NCI-H128 (cell line): Measurements from ENCODE around the gene ITK.

Source experiments
- DNase-seq: peaks from one replicate; lab custom pipeline; 2025; ENCODE audit not compliant: unreplicated experiment; lab: John Stamatoyannopoulos, UW

Gene ITK

GRCh38 chr5:157180374-157181264, at the start of gene ITK:
Gene ITK, plus strand, starts transcription at chr5:157180840. Its CDS starts 138 bp downstream, at chr5:157180978.
- DNase-seq: no peak

DNA sequence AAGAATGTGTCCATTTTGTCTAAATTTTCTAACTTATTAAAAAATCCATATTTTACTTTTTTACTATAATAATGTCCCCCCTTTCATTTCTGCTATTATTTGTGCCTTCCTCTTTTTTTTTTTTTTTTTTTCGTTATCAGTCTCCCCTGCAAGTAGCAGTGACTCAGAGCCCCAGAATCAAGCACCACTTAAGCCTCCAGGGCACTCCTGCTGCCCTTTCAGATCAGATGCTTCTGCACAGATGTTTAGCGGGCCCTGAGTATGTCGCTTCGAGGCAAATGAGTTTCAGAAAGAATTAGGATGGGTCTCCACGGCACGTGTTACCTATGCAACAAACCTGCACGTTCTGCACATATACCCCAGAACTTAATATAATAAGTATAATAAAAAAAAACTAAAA, 49.7 kb upstream of the ITK start:
- no peak for DNase-seq

DNA sequence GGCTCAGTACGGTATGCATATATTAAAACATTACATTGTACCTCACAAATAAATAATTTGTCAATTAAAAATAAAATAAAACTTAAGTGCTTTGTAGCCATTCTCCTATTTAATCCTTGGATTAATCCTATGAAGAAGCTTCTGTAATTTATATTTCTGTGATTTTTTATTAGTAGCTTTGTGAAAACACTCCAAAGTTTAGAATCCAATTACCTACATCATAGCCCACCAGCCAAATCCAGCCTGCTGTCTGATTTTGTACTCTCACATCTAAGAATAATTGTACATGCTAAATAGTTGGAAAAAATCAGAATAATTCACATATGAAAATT, 48.4 kb upstream of the ITK start:
- DNase-seq: no peak

GRCh38 chr5:157137691-157138090, 42.9 kb upstream of the ITK start:
- no peak for DNase-seq

- peak; percentile 77 for DNase-seq
Observed at GRCh38 chr5:157142317-157143126, 38.1 kb upstream of the ITK start, which contains the start of gene MED7. Gene MED7, minus strand, starts transcription at chr5:157142865. Its CDS starts 3,434 bp downstream, at chr5:157139431.

DNA sequence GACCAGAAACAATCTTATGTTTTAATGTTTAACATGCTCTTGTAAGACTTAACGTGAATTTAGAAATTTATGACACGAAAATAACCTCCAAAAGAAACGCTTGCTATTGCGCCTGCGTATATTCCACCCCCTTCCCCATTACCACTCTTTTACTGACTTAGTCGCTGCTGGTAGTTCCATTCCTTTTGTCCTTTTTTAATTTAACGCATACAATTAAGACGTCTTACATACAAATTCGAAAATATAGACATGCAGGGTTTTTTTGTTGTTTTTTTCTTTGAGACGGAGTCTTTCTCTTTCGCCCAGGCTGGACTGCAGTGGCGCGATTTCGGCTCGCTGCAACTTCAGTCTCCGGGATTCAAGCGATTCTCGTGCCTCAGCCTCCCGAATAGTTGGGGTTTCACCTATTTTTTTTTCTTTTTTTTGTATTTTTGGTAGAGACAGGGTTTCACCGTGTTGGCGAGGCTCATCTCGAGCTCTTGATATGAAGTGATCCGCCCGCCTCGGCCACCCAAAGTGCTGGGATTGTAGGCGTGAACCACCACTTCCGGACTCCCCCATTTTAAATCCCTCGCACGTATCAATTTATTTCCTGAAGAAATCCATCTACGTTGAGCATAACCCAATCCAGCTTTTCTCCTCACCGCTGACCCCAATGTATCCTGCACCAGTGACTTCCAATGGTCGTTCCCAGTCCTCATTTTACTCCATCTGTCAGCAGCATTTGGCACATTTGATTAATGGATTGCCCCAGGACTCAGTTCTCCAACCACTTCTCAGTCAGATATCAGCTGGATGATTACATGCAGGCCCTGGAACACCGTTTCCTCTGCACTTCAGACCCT, 37.3 kb upstream of the ITK start:
- DNase-seq: no peak

- peak; percentile 6 for DNase-seq
Observed at GRCh38 chr5:157148734-157149615, 31.7 kb upstream of the ITK start.

GRCh38 chr5:157150995-157151394, 29.6 kb upstream of the ITK start:
- no peak for DNase-seq

- no peak for DNase-seq
Observed at GRCh38 chr5:157155297-157155696, 25.3 kb upstream of the ITK start.

DNA sequence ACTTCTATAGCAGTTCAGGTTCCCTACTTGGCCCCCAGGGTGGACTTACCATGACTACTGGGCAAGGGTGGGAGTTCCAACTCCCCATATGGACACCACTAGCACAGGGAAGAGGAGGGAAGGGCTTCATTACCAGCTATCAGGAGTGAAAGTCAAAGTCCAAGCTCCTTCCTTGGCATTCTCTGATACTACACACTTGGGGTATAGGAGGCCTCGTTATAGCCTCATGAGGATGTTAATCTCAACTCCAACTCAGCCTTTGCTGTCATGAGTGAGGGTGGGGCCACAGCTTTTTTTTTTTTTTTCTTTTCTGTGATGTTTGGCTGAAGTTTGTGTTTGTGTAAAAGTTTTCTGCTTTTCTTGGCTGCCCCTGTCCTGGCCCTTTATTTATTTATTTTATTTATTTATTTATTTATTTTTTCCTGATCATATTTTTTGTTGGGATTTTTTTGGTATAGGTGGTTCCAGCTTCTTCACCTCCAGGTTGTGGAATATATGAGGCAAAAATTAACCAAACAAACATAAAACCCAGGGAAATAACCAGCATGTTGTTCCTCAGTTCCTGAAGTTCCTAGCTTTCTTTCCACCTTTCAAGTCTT, 23.2 kb upstream of the ITK start:
- DNase-seq: no peak

GRCh38 chr5:157159209-157159751, 21.4 kb upstream of the ITK start:
- no peak for DNase-seq

DNA sequence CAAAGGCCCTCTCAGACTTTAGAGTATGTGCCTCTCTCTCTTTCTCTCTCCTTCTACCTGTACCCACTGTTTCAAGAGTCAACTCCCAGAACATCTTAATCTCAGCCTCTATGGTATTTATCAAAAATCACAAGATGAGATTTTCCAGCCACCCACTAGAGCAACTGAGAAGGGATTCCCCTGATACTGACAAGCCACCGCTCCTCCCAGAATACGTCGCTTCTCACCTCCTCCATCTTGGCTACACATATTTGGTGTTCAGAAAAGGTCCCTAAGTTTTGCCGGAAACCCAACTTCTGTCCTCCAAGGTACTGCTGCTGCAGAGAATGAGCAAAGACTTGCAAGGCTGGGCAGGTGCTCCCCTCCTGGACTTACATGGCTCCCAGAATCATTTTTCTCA, 20.6 kb upstream of the ITK start:
- no peak for DNase-seq

DNA sequence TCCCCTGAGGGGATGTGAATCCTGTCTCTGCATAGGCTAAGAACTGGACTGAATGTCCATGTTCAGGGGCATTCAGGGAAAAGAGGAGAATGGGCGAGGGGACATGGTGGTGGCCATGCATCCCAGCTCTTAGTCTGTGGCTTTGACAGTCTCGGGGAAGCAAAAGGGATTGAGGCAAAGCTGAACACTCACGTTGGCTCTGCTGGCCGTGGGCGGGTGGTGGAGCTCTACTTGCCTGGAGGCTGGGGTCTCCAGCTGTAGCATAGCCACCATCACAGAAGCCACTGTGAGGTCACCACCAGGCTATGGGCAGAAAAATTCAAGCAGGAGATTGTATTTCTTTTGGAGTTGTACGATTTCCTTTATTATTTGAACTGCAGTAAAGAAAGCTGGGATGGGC, 18.6 kb upstream of the ITK start:
- DNase-seq: no peak

GRCh38 chr5:157162919-157163510, 17.6 kb upstream of the ITK start:
- DNase-seq: no peak

DNA sequence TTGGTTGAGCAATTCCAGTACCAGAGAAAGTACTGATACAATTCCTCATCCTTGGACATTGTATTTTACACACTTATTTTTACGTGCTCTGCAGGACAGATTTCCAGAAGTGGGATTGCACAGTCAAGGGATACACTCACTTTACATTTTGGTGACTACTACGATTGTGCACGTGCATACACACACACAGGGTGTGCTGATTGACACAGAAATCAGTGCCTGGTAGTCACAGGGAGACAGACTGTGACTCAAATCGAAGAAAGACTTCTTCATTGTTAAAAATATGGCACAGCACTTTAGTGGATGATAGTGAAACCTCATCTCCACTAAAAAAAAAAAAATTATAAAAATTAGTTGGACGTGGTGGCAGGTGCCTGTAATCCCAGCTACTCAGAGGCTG, 16.1 kb upstream of the ITK start:
- DNase-seq: no peak

DNA sequence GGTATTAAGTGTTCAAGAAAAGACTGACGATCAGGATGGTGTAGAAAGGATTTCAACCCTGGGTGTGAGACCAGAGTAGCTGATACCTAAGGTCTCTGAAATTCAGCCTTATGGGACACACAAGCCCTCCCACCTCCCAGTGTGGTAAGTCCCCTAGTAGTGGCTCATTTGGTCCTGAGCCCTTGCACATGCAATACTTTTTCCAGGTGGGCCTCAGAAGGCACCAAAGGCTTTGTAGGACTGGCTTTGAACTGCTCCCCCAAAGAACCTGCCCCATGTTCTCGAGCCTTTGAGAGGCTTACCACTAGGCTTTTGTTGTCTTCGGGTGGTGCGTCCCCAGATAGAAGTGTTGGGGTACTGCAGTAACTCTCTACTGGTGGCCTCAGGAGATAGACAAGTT, 15.4 kb upstream of the ITK start:
- DNase-seq: no peak

- no peak for DNase-seq
Observed at GRCh38 chr5:157165668-157166067, 15.0 kb upstream of the ITK start.

DNA sequence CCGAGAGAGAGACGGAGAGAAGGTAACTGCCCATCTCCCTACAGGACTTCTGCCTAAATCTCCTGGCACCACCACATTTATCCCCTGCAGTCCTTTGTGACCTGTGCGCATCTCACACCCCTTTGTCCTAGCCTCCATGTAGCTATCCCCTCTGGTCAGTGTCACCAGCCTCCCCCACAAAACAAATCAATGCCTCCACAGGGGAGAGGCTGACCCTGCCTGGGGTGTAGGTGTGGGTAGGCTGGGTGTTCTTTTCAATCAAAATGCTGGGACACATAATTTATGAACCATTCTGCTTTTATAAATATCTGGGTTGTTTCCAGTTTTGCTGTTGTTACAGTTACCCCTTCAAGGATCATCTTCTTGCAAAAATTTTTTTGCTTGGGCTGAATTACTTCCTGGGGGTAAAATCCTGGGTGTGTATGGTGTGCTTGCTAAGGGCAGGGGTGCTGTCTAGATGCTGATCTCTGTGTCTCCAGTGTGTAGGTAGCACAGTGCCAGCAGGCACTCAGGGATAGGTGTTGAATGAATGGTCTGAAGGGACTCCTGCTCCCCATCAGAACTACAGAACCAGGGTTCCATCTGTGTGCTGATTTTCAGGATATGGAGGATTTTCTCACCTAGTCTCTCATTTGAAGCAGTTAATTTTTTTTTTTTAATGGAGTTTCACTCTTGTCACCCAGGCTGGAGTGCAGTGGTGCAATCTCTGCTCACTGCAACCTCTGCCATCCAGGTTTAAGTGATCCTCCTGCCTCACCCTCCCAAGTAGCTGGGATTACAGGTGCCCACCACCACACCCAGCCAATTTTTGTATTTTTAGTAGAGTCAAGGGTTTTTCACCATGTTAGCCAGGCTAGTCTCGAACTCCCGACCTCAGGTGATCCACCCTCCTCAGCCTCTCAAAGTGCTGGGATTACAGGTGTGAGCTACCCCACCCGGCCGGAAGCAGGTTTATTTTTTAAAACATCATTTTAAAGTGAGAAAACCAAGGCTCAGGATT, 14.1 kb upstream of the ITK start, which contains the start of gene GARIN3:
Gene GARIN3, minus strand, starts transcription at position 51 of the 1,000 bp plus-strand sequence. CDS start 96 bp downstream, outside the sequence.
- DNase-seq: no peak
